Occipital lobe (tissue), 2 donors: Measurements from ENCODE around the gene GTF2IRD2. TPM values are rescaled to one million over a fixed set of nuclear protein-coding genes. Genes with fewer than 3 reads are reported as not detected.
"Not testable (repeated sequence)": the region's sequence is repeated elsewhere in the genome, so short reads cannot be mapped to it uniquely, and the experiment has no call there.

Experiments used
- DNase-seq: peaks from one replicate; lab custom pipeline; 2025; lab: John Stamatoyannopoulos, UW
- total RNA-seq: library from RNA; depleted of rRNA; stranded (reverse); fragments of >200 nt; gene quantifications from one replicate; pipeline ENCODE4 v1.2.3, GENCODE V29; 2014

The GTF2IRD2 gene
- 51.0 TPM for total RNA-seq

- DNase-seq, result not testable (repeated sequence)
These were observed at the start of gene GTF2IRD2 for GRCh38 chr7:74850833-74851721. GTF2IRD2 (minus strand) TSS chr7:74851605; CDS start chr7:74836378, 15,227 bp downstream.

- peak; percentile 75 for DNase-seq
These were observed 39.0 kb upstream of the GTF2IRD2 start for GRCh38 chr7:74890158-74891123.

- DNase-seq, result not testable (repeated sequence)
These were observed 38.2 kb upstream of the GTF2IRD2 start for GRCh38 chr7:74889518-74890129.

- DNase-seq, result not testable (repeated sequence)
These were observed 33.9 kb upstream of the GTF2IRD2 start for GRCh38 chr7:74885295-74885694.

GRCh38 chr7:74882110-74882509 lies 30.7 kb upstream of the GTF2IRD2 start:
- not testable (repeated sequence) for DNase-seq

GRCh38 chr7:74874748-74875512 lies 23.5 kb upstream of the GTF2IRD2 start:
- DNase-seq, result peak; percentile 16

- DNase-seq, result not testable (repeated sequence)
These were observed 22.8 kb upstream of the GTF2IRD2 start for GRCh38 chr7:74874104-74874747.

- not testable (repeated sequence) for DNase-seq
These were observed 21.1 kb upstream of the GTF2IRD2 start for GRCh38 chr7:74872542-74872941.

GRCh38 chr7:74865777-74866176 lies 14.4 kb upstream of the GTF2IRD2 start:
- DNase-seq, result not testable (repeated sequence)

- DNase-seq, result not testable (repeated sequence)
These were observed 1.6 kb downstream of the GTF2IRD2 start for GRCh38 chr7:74849853-74850252.

GRCh38 chr7:74830411-74830810 lies 21.0 kb downstream of the GTF2IRD2 start:
- DNase-seq, result not testable (repeated sequence)

GRCh38 chr7:74829959-74830358 lies 21.4 kb downstream of the GTF2IRD2 start:
- DNase-seq, result not testable (repeated sequence)

GRCh38 chr7:74821259-74821658 lies 30.1 kb downstream of the GTF2IRD2 start:
- not testable (repeated sequence) for DNase-seq

GRCh38 chr7:74820146-74820805 lies 31.1 kb downstream of the GTF2IRD2 start:
- DNase-seq, result not testable (repeated sequence)

- not testable (repeated sequence) for DNase-seq
These were observed 35.5 kb downstream of the GTF2IRD2 start for GRCh38 chr7:74815882-74816281.

GRCh38 chr7:74798644-74799043 lies 52.8 kb downstream of the GTF2IRD2 start:
- not testable (repeated sequence) for DNase-seq

GRCh38 chr7:74797848-74798622 lies 53.4 kb downstream of the GTF2IRD2 start:
- not testable (repeated sequence) for DNase-seq

GRCh38 chr7:74789200-74789736 lies 62.1 kb downstream of the GTF2IRD2 start:
- not testable (repeated sequence) for DNase-seq
